Activated B cell treated with CpG ODN at 0.5 μM for 24 hours (primary cell): ENCODE measurements around the gene CACNB1. TPM values are rescaled to one million over a fixed set of nuclear protein-coding genes. Genes with fewer than 3 reads are reported as not detected.

ENCODE experiments used
- ATAC-seq: fragments of 200-7000 bp; cut with Tn5 transposase; one replicate; pipeline ENCODE4 v1.10.0; 2021; ENCODE audit warnings: low read depth, mild to moderate bottlenecking, moderate library complexity
- CTCF ChIA-PET: fragments of 350-600 bp; sonication (Branson Sonifier 250); formaldehyde crosslinking; loops from one replicate; lab custom pipeline; 2021; ENCODE audit warnings: antibody characterized with exemption; lab: Charles Lee
- POLR2A ChIA-PET: fragments of 350-600 bp; sonication (Branson Sonifier 250); formaldehyde crosslinking; loops from one replicate; lab custom pipeline; 2021; ENCODE audit warnings: antibody characterized with exemption; lab: Charles Lee
- DNase-seq: peaks from one replicate; pipeline ENCODE4 v3.0.0; 2022
- H3K27ac Mint-ChIP-seq: one replicate; pipeline ENCODE4 v1.8.0; 2020; ENCODE audit warnings: mixed read lengths
- H3K27me3 Mint-ChIP-seq: one replicate; pipeline ENCODE4 v1.8.0; 2021; ENCODE audit warnings: mixed read lengths
- H3K36me3 Mint-ChIP-seq: one replicate; pipeline ENCODE4 v1.8.0; 2021; ENCODE audit warnings: low read depth, mixed read lengths
- H3K4me1 Mint-ChIP-seq: one replicate; pipeline ENCODE4 v1.8.0; 2021; ENCODE audit warnings: mixed read lengths
- H3K4me3 Mint-ChIP-seq: one replicate; pipeline ENCODE4 v1.8.0; 2020; ENCODE audit warnings: mild to moderate bottlenecking, mixed read lengths
- H3K9me3 Mint-ChIP-seq: one replicate; pipeline ENCODE4 v1.8.0; 2020; ENCODE audit warnings: mixed read lengths
- CTCF ChIP-seq: fragments of 200-600 bp; IDR thresholded peaks from one replicate; pipeline ENCODE4 v1.8.0; 2022; ENCODE audit warnings: antibody characterized with exemption, mild to moderate bottlenecking
- intact Hi-C: fragments of 100-400 bp; cut with micrococcal nuclease; formaldehyde crosslinking; loops from one replicate; pipeline ENCODE4 v1.15.1; 2024
- total RNA-seq: library from RNA; stranded (reverse); gene quantifications from 2 replicates; pipeline ENCODE4 v1.2.3, GENCODE V29; 2022

The CACNB1 gene
- total RNA-seq, 1 donor from 2014 or later, result 5.7 TPM

GRCh38 chr17:39167476-39167875 lies 30.0 kb downstream of the CACNB1 start:
- no peak overlapping the region for H3K27ac Mint-ChIP-seq
- H3K9me3 Mint-ChIP-seq, result no peaks in the 10 kb centered on the region
- H3K27me3 Mint-ChIP-seq, result peaks cover 38% of the 10 kb centered on the region
- ChIA-PET CTCF (interaction anchor here (3.5 to 5.6 kb wide), 2 partner anchors 8 to 14 kb away, joined by 42 to 48 read pairs; no protein-coding TSS in a partner anchor), POLR2A (interaction anchor here (0.6 to 3.6 kb wide), 3 partner anchors 9 to 32 kb away, joined by 3 to 29 read pairs (median 3); partner anchors contain the start of gene RPL19)
- no peak for TF ChIP-seq CTCF
- intact Hi-C loops, result no loop called here
- H3K4me1 Mint-ChIP-seq, result peaks cover 23% of the 10 kb centered on the region
- ATAC-seq, result no peak
- DNase-seq, result no peak
- H3K4me3 Mint-ChIP-seq, result no peak overlapping the region
- H3K36me3 Mint-ChIP-seq, result peaks cover 3% of the 10 kb centered on the region

DNA sequence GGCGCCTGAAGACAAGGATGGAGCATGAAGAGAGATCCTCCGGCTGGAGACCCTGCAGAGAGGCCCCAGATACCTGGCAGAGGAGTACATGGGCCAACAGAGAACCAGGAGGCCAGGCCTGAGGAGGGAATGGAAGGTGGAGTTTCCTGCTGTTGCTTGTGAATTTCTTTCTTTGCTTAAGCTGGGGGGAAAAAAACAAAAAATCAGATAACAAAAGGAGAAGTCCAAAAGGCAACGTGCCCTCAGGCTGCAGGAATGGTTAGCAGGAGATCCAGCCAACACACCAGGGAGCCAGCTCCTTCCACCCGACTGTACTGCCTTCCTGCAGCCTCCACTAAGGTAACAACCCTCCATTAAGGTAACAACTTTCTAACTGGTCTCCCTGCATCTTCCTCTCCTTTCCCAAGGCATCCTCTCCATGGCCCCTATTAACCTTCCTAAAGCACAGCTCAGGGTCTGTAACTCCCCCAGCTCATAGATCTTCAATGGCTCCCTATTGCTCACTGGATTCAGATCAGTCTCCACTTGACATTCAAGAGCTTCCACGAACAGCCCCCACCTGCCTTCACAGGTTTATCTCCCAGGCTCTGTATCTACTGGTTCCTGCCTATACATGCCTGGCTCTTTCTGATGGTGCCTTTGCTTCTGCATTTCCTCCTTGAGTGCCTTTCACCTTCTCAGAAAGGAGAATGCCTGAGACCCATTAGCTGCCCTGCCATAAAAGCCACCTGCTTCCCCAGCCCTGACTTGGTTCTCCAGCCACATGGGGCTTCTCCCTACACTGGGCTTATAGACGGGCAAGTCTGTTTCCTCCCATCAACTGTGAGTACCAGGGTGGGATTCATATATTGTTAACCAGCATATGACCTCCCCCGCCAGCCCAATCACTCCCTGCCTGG lies 30.8 kb downstream of the CACNB1 start:
- intact Hi-C loops, result no loop called here
- Mint-ChIP-seq H3K27ac (no peak overlapping the region), H3K9me3 (no peaks in the 10 kb centered on the region), H3K27me3 (peaks cover 31% of the 10 kb centered on the region), H3K4me3 (peak overlapping the region; percentile 9), H3K36me3 (peaks cover 3% of the 10 kb centered on the region), H3K4me1 (peaks cover 23% of the 10 kb centered on the region)
- ATAC-seq, result no peak
- TF ChIP-seq CTCF, result no peak
- POLR2A ChIA-PET, result interaction anchor here (1.0 to 3.6 kb wide), 3 partner anchors 10 to 33 kb away, joined by 3 to 29 read pairs (median 8); partner anchors contain the start of gene RPL19
- CTCF ChIA-PET, result interaction anchor here (3.1 to 5.6 kb wide), 3 partner anchors 9 to 66 kb away, joined by 17 to 48 read pairs (median 42); no protein-coding TSS in a partner anchor
- no peak for DNase-seq

- Mint-ChIP-seq H3K4me3 (peak within 1 kb of the TSS; percentile 89), H3K27ac (no peak within 1 kb of the TSS), H3K9me3 (no peaks in the 10 kb centered on the region), H3K27me3 (peaks cover 31% of the 10 kb centered on the region), H3K36me3 (peaks cover 3% of the 10 kb centered on the region), H3K4me1 (peaks cover 23% of the 10 kb centered on the region)
- no peak for DNase-seq
- intact Hi-C loops, result loop anchor here (2.0 kb wide), 1 partner anchor 35 kb away; the partner anchor contains the start of gene RPL19
- no peak for ATAC-seq
- CTCF ChIA-PET, result interaction anchor here (3.1 to 5.6 kb wide), 3 partner anchors 10 to 67 kb away, joined by 17 to 48 read pairs (median 42); no protein-coding TSS in a partner anchor
- no peak for TF ChIP-seq CTCF
- POLR2A ChIA-PET, result interaction anchor here (1.0 to 3.6 kb wide), 4 partner anchors 10 to 297 kb away, joined by 3 to 29 read pairs (median 6); partner anchors contain the start of genes LASP1 and RPL19
These were observed 31.6 kb downstream of the CACNB1 start, which contains the start of gene ARL5C for GRCh38 chr17:39165841-39166349. Gene ARL5C, minus strand, starts transcription at chr17:39166161. Its CDS starts 401 bp downstream, at chr17:39165760.

- intact Hi-C loops, result loop anchor here (2.0 kb wide), 1 partner anchor 35 kb away; the partner anchor contains the start of gene RPL19
- H3K4me1 Mint-ChIP-seq, result peaks cover 23% of the 10 kb centered on the region
- DNase-seq (no peak), ATAC-seq (peak; percentile 20)
- no peak overlapping the region for H3K27ac Mint-ChIP-seq
- no peaks in the 10 kb centered on the region for H3K9me3 Mint-ChIP-seq
- ChIA-PET POLR2A (interaction anchor here (0.6 to 3.6 kb wide), 14 partner anchors 8 to 340 kb away, joined by 3 to 29 read pairs (median 5); partner anchors contain the start of genes CWC25, FBXL20, LASP1 and MED1), CTCF (interaction anchor here (0.5 to 5.6 kb wide), 20 partner anchors 11 to 720 kb away, joined by 3 to 48 read pairs (median 5); partner anchors contain the start of genes FBXO47 and RPL19)
- peak overlapping the region; percentile 89 for H3K4me3 Mint-ChIP-seq
- peaks cover 27% of the 10 kb centered on the region for H3K27me3 Mint-ChIP-seq
- peaks cover 3% of the 10 kb centered on the region for H3K36me3 Mint-ChIP-seq
- TF ChIP-seq CTCF, result no peak
These were observed 32.2 kb downstream of the CACNB1 start for GRCh38 chr17:39165178-39165840.
